ENCODE data around the gene NUP205.
A peak's percentile ranks its signal among the peaks of the same experiment; 100 is the strongest.

NUP205 gene

GRCh38 chr7:135648235-135648634, 90.5 kb downstream of the NUP205 start:
- Mint-ChIP-seq H3K4me1 (peaks cover 11% of the 10 kb centered on the region), H3K9me3 (no peaks in the 10 kb centered on the region), H3K27me3 (ENCODE audit: low read depth) (no peaks in the 10 kb centered on the region), H3K36me3 (ENCODE audit: low read depth) (peaks cover 37% of the 10 kb centered on the region), H3K4me3 (no peak overlapping the region), H3K27ac (no peak overlapping the region)
- TF ChIP-seq CTCF (IDR thresholded peaks at IDR 0.05; ENCODE audit: unreplicated experiment in 3 of 3), result no peak

GRCh38 chr7:135650831-135651573, 93.3 kb downstream of the NUP205 start:
- no peak for TF ChIP-seq CTCF (IDR thresholded peaks at IDR 0.05; ENCODE audit: unreplicated experiment in 3 of 3)
- no peaks in the 10 kb centered on the region for H3K9me3 Mint-ChIP-seq
- peak overlapping the region; percentile 44 to 75 (median 57) for H3K27ac Mint-ChIP-seq
- peaks cover 14% of the 10 kb centered on the region for H3K36me3 Mint-ChIP-seq (ENCODE audit: low read depth)
- peaks cover 14% of the 10 kb centered on the region for H3K4me1 Mint-ChIP-seq
- no peaks in the 10 kb centered on the region for H3K27me3 Mint-ChIP-seq (ENCODE audit: low read depth)
- H3K4me3 Mint-ChIP-seq, result no peak overlapping the region

- Mint-ChIP-seq H3K4me1 (peaks cover 18% of the 10 kb centered on the region), H3K36me3 (ENCODE audit: low read depth) (peaks cover 6% of the 10 kb centered on the region), H3K9me3 (no peaks in the 10 kb centered on the region), H3K4me3 (no peak overlapping the region), H3K27ac (peak overlapping the region; percentile 20 to 89 (median 70)), H3K27me3 (ENCODE audit: low read depth) (no peaks in the 10 kb centered on the region)
- no peak for TF ChIP-seq CTCF (IDR thresholded peaks at IDR 0.05; ENCODE audit: unreplicated experiment in 3 of 3)
Observed at GRCh38 chr7:135653340-135654080, 95.8 kb downstream of the NUP205 start.

GRCh38 chr7:135658564-135658963, 100.8 kb downstream of the NUP205 start:
- no peak overlapping the region for H3K4me3 Mint-ChIP-seq
- TF ChIP-seq CTCF (IDR thresholded peaks at IDR 0.05; ENCODE audit: unreplicated experiment in 3 of 3), result no peak

GRCh38 chr7:135659159-135659846, 101.6 kb downstream of the NUP205 start:
- Mint-ChIP-seq H3K27ac (peak overlapping the region; percentile 95 to 99 (median 98)), H3K9me3 (no peaks in the 10 kb centered on the region), H3K27me3 (ENCODE audit: low read depth) (no peaks in the 10 kb centered on the region), H3K4me3 (peak overlapping the region in 1 of 3 experiments; percentile 52), H3K4me1 (peaks cover 22% of the 10 kb centered on the region), H3K36me3 (ENCODE audit: low read depth) (no peaks in the 10 kb centered on the region)
- TF ChIP-seq CTCF (IDR thresholded peaks at IDR 0.05; ENCODE audit: unreplicated experiment in 3 of 3), result no peak

More at GRCh38 chr7:135658564-135658963, 100.8 kb downstream of the NUP205 start:
- Mint-ChIP-seq H3K27ac (peak overlapping the region in 2 of 3 experiments; percentile 98 to 99), H3K27me3 (ENCODE audit: low read depth) (no peaks in the 10 kb centered on the region), H3K9me3 (no peaks in the 10 kb centered on the region), H3K4me1 (peaks cover 22% of the 10 kb centered on the region), H3K36me3 (ENCODE audit: low read depth) (no peaks in the 10 kb centered on the region)

All from nephron (organoid).